ENCODE data around the gene ALG9.
"Not testable (repeated sequence)": the region's sequence is repeated elsewhere in the genome, so short reads cannot be mapped to it uniquely, and the experiment has no call there.

ALG9 gene

DNA sequence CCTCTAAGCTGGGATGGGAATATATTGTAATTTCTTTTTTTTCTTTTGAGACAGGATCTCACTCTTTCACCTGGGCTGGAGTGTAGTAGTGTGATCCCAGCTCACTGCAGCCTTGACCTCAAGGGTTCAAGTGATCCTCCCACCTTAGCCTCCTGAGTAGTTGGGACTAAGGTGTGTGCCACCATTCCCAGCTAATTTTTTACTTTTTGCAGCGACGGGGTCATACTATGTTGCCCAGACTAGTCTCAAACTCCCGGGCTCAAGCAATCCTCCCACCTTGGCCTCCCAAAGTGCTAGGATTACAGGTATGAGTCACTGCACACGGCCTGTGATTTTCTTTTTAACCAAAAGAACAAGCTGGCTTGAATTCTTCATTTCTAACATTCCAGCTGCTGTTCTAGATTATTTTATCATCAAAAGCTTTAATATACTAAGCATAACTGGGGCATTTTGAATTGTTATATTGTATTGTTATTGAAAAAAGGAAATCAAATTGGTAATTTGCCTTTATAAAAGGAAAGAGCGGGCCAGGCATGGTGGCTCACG is 78.4 kb downstream of the ALG9 start:
- DNase-seq = no peak

DNA sequence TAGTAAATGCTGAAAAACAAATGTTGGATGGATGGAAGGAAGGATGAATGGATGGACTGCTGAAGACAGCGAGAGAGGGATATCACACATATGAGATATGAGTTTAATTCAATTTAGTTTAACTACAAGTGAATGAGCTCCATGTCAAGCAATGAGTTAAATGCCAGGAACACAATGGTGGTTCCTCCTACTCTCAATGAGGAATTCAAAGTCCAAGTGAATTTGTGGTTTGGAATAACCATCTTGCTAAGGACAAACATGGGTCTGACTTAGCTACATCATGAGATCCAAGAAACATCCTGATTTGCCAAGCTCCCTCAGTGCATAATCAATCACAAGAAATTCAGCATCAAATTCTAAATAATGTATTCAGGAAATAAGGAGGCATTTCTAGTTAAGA is 79.1 kb downstream of the ALG9 start:
- DNase-seq = no peak

DNA sequence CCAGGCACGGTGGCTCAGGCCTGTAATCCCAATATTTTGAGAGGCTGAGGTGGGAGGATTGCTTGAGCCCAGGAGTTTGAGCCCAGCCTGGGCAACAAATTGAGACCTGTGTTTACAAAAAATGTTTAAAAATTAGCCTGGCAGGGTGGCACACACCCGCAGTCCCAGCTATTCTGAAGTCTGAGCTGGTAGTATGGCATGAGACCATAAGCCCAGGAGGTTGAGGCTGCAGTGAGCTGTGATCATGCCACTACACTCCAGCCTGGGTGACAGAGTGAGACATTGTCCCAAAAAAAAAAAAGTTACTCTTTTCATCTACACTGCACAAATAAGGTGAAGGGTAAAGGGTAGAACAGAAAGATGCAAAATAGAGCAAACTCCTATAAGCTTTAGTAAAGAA is 82.9 kb downstream of the ALG9 start:
- no peak for DNase-seq

DNA sequence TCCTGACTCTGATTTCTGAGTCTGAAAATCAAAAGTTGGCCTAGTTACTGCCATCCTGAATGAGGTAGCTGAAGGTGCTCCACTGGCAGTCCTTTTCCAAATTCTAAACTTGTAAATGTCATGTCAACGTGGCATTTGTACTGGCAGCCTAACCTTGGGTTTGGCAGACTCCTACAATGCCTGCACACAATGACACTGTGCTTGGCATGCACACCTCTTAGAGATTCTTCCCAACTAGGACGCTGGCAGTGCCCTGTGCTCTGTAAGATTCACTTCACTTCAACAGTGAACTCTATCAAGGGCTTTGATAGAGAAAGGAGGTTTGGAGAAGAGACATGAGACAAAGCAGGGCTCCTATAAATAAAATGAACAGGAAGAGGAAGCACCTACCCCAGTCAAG is 83.3 kb downstream of the ALG9 start:
- DNase-seq = no peak

DNA sequence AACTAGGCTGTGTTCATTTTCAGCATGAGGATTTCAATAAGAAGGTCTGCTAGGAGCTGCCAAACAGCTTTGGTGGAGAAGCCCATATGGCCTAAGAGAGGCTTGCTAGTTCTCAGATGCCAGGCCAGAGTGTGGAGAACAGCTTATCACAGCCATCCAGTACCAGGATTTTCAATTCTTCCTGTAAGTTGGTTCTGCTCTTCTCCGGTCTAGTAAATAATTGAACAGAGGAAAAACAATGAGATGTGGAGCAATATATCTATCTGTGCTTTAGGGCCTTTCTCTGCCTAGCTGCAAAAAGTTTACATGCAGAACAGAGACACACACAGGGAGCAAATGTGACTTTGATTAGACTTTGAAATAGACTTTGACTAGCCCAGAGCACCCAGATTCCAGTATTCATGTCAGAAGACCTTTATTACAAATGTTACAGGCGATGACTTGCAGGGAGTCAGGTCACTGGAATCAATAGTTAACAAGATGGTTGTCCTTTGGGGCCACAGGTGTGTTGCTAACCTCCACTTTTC is 85.4 kb downstream of the ALG9 start:
- no peak for DNase-seq

DNA sequence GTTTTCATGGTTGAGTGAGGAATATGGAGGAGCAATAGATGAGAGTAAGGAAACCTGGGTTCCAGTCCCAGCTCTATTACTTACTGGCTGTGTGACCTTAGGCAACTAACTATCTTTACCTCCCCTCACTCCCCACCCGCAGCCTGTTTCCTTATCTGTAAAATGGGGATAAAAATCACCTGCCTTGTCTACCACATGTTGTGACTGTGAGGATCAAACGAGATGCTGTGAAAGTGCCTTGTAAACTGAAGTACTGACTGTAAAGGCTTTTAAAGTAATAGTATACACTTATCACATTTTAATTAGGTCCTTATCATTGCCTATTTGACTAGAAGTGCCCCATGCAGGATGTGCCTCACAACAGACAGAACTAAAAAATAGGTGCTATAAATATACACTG is 86.3 kb downstream of the ALG9 start:
- no peak for DNase-seq

DNA sequence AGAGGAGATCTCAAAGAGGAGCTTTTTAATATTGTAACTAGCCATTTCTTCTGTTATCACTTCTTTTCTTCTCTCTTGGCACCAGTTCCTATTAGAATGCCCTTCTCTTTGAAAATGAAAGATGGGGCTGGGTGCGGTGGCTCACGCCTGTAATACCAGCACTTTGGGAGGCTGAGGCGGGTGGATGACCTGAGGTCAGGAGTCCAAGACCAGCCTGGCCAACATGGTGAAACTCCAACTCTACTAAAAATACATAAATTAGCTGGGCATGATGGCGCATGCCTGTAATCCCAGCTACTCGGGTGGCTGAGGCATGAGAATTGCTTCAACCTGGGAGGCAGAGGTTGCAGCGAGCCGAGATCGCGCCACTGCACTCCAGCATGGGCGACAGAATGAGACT is 87.1 kb downstream of the ALG9 start:
- not testable (repeated sequence) for DNase-seq

DNA sequence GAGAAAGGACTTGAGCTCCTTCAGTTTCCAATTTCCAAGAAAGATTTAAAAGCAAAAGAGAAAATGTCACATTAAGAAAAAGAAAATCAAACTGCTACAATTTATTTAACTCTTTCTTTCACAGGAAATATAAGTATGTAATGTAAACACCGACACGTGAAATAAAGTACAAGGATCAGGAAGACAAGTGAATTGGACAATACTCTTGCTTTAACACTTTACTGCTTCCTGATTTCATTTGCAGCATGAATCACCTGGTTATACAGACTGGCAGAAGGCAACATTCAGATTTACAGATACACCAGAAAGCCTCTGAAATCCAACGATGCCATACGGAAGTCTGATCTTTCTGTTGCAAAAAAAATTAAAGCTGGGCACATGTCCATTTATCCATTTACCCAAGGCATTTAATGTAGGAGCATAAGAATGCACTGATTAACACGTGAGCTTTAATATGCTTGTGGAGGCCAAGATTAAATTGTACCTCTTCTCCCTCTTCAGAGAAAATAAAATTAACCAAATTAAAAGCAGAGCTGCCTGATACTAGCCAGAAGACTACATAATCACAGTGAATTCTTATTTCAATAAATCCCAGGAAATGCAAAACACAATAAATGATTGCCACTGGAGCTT is 89.2 kb downstream of the ALG9 start:
- DNase-seq = no peak

DNA sequence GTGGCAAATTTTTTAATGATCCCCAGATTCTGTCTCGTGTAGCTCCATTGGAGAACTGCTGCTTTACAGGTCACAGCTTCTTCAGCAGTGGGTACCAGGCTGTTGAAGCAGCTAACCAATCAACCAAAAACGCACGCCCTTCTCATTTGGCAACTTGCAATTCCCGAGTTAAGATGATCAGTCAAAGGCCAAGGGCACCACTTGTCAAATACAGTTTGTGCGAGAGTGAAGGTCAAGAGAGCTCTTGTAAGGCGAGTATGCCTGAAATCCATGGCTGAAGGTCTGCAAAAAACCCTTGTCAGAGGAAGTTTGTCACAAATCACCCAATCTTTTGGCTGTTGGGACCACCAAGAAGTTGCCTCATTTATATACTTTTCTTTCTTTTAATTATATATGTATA is 92.3 kb downstream of the ALG9 start:
- DNase-seq = no peak

DNA sequence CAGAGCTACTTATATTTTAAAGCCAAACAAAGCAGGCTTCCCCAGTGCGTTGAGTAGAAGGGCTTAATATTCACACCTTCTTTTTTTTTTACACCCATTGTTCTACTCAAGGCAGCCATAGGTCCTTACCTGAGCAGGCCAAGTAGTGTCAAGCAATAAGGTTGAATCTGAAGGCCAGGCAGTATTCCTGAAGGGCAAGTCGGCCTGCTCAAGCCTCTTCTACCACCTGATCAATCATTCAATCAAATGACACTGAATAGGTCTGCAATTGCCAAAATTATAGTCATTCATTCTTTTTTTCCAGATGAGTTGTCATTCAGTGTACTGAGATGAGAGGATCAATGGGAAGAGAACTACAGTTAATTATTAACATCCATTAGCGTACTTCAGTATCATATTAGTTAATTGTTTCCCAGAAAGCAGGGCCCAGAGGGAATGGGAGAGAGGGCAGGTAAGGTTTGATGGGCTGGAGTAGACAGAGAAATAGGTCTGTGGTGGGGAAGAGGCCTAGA is 93.3 kb downstream of the ALG9 start:
- DNase-seq = no peak

DNA sequence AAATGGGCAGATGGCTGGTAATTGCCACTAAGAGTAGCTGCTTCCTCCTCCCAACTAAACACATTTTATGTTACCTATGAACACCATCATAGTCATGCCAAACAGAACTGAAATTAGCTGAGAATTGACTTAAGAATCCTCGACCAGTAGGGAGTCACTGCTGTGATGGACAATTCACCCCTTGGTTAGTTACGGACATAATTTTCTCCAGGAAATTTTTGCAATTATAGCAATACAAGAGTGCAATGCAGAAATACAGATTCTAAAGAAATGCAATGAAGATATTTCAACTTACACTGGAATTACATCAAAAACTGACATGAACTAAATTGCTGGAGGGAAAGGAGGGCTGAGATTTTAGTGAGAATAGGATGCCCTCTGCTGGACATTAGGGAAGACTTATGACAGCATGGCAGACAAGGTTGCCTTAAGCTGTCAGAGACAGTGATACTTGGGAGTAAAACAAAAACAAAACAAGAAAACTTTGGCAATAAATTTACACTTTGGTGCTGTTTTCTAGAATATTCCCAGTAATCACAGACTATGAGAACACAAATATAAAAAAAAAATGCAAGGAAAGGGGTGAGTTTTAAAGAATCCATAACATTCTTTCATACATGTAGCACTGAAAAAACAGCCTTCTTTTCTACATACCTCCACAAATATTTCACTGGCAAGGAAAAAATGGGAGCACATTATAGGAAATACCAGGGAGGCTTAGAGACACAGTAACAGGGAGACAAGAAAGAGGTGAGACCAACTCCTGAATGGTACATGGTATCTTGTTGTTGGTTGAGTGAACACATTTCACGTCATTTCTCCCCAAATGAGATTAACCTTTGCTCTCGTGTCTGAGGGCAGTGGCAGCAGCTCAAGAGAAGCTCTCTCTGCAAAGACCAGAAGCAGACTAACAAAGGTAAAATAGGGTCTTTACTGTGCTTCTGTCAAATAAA is 94.0 kb downstream of the ALG9 start:
- peak; percentile 53 for DNase-seq

DNA sequence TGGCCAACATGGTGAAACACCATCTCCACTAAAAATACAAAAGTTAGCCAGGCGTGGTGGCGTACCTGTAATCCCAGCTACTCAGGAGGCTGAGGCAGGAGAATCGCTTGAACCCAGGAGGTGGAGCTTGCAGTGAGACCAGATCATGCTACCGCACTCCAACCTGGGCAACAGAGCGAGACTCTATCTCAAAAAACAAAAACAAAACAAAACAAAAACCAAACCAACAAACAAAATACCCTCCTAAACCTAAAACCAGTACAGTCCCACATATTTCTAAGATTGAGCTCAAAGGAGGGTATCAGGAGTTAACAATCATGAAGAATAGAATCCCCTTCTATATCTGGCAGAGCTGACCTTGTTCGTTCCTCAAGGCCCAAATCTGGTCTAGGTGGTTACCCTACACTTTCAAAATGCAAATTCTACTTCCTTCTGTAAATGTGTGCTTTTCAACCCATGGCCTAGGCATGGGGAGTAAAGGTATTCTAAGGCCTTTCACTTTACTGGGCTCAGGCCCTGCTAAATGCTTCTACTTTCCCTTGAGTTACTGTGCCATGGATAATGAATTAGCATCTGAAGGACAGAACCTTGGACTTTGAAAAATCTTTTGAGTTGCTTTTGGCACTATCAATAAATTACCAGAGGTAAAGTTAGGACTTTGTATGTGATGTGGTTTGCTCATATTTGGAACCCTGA is 94.8 kb downstream of the ALG9 start:
- no peak for DNase-seq

DNA sequence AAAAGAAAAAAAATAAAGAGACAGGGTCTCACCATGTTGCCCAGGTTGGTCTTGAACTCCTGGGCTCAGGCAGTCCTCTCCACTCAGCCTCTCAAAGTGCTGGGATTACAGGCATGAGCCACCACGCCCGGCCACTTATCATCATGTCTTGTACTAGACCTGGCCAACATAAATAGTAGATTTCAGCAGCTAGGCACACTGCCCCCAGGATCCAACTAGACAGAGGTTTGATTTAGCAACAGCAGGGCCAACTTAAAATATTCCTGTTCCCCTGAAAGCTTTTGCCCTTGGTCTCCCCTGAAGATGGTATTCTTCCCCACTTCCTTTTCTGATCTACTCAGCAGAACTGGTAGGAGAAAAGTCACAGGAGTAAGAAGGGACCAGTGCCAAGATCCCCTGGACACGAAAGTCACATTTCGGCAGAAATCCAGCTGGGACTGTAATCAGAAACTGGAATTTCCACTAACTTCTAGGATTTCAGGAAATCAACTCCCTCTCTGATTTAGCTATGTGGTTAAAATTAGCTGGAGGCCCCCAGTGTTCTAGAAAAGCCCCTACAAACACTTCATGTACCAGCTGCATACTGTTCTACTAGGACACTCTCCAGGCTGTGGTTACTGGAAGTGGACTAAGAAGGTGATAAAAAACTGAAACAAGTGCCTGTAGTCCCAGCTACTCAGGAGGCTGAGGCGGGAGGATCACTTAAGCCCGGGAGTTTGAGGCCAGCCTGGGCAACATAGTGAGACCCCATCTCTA is 96.2 kb downstream of the ALG9 start:
- no peak for DNase-seq

DNA sequence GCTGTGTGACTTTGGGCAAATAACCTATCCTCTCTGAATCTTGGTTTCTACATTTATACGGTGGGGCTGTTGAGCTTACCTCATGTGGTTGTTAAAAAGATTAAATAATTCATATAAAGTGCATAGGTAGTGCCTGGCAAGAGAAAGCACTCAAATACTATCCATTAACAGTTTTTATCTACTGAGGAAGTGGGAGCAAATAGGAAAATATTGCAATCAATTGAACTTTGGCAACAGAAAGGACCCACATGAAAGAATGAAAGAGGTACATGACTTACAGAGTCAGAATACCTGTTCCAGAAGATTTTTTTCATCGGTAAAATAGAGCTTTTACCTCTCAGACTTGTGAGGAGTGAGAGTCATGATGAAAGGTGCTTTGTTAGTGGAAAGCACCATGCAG is 98.8 kb downstream of the ALG9 start:
- no peak for DNase-seq

DNA sequence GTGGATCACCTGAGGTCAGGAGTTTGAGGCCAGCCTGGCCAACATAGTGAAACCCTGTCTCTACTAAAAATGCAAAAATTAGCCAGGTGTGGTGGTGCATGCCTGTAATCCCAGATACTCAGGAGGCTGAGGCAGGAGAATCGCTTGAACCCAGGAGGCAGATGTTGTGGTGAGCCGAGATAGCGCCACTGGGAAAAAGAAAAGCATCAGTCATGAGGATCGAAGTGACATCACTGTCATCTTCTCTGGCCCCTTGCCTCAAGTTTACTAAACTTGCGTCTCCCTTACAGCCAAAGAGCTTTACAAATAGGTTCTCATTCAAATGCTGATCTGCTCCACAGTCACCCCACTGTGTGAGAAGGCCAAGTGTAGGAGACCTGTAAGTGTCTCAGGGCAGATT is 100.2 kb downstream of the ALG9 start:
- not testable (repeated sequence) for DNase-seq

DNA sequence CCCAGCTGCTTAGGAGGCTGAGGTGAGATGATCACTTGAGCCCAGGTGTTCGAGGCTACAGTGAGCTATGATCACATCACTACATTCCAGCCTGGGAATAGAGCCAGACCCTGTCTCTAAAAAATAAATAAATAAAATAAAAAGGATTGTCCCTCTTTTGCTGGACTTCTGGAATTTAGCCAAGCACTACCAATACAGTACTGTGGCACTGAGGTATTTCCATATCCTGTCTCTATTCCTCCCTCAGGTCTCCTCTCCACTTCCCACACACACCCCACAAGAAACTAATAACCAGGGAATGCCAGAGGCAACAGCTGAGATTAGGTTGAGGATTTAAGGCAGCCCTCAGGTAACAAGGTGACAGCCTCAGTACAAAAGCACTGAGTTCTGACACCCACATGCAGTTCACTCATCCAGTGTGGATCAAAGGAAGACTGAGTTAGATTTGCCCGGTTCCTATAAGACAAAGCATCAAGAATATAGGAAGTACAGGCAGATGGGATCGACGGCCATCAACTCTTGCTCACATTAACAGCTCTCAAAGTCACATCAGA is 100.7 kb downstream of the ALG9 start:
- DNase-seq = no peak

DNA sequence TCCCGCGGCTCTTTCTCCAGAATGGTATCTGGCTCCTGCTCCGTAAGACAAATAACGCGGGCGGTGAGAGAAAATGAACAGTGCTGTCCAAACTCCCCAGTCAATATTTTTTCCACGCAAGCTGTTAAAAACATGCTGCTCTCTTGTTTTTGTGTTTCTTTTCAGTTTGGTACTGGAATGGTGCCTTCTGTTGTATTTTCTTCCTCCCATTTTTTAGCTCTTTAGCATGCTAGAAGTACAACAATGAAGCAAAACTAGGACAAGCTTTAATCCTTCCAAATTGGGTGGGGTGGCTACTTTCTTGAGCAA is 104.6 kb downstream of the ALG9 start:
- no peak for DNase-seq

DNA sequence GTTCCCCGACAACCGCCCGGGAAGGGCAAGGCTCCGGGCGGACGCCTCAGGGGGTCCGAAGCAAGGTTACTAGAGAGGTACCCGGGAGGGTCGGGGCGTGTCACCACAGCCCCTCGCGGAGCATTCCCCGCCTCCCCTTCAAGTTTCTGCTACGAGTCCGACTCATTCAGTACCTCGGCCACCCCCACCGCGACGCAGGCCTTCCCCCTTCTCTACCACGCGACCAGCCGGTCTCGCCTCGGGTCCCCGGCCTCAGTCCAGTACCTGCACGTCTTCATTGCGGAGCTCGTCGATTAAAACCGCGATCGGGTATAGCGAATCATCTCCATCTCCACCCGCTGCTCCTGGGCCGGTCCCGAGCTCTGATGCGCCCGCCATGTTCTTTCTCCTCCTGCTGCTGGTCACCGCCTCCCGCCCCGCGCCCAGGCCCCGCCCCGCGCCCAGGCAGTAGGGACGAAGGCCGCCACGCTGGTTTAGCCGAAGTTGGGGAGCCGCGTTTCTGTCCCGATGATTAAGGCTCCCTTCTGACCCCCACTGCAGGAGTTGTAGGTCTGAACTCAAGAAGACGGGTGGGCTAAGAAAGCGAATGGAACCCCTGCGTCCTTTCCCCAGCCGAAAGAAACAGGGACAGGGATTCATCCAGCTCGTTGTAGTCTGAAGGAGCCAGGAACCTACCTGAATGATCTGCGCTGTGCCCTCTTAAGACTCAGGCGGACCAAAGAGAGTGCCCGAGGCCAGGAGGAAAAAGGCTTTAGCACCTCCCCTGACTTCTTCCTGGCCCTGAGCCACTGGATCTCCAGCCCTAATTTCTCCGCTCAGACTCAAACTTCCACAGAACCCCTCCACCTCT is 105.2 kb downstream of the ALG9 start, which contains the start of gene PPP2R1B:
PPP2R1B (minus strand) TSS at position 406 of the 850 bp plus-strand sequence; CDS start at position 378, 28 bp downstream.
- peak; percentile 40 for DNase-seq

DNA sequence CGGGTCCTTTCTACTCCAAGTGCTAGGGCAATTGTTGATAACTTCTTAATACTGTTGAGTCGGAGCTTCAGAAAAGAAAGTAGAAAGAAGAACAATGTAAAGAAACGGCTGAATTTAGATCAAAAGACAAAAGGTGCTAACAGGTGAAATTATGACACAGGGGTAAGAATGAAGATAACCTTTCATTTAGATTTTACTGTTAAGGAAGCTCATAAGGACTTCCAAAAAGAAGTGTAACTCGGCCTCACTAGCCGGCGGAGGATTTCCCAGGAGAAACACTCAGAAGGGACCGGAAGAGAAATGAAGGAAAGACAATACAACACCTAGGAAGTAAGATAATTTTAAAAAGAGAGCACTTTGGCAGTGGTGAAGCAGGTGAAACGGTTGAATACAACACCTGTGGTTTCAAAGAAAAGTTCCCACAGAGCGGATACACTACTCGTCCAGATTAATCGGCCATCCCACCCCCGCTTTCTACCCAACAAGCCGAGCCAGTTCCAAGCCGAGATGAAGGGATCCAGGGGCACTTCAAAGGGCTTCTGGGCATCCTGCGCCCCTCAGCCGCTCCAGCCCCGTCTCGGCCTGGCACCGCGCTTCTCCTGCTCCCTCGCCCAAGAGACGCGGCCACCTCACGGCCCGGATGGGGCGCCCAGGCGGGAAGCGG is 105.9 kb downstream of the ALG9 start:
- no peak for DNase-seq

DNA sequence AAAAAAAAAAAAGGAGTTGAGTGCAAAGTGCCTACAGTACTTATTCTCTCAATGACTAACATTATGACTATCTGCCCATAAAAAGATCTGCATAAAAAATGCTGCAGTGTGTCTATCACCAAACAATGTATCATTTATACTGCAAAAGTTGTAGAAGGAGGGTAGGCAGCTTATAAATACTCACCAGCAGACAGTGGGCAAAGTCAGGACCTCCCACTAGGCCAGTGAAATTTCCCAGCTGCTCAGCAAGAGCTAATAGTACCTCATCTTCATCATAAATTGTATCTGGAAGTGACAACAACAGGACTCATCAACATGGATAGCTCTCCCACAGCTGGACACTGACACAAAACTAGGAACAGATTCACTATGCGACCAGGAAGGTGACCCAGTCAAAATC is 106.8 kb downstream of the ALG9 start:
- no peak for DNase-seq
